Measurements from ENCODE around the gene SORBS2.

DNA sequence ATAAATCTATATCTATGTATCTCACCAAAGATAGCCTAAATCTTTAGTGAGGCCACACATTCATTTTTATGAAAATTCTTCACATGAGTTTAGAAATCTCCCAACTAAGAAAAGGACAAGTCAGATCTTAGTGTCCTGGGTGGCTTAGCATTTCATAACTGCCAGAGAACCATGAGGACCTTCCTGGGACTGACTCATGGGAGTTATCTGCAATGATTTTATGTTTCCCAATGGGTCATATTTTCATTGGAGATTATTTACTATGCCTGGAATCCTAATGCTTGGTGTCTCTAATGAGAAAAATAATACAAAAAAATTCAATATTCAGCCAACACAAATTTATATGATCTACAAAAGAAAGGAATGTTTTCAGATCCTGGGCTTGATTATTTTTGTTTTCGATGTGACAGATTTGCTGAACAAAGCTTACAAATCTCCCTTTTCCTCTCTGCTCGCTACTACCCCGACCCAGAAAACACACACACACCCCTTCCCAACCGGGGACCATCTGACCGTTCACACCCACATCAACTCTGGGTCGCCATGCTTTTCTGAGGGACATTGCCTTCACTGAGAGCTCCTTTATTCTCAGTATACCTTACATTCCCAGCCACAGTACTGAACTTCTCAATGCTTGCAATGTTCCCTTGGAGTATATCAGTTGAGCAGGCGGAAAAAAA lies 40.1 kb downstream of the SORBS2 start:
- TF ChIP-seq EP300 (IDR thresholded peaks at IDR 0.05; ENCODE audit: borderline replicate concordance in 1 of 2, low read depth in 2 of 2, low read length in 2 of 2) (no peak), TEAD4 (IDR thresholded peaks at IDR 0.05; ENCODE audit: low read depth, low read length) (no peak), POLR2A (IDR thresholded peaks at IDR 0.05; ENCODE audit: control extremely low read depth in 1 of 2, low read depth in 2 of 2, low read length in 2 of 2) (no peak), ZNF274 (IDR thresholded peaks at IDR 0.05; ENCODE audit: borderline replicate concordance, extremely low read depth, low read length) (no peak), TCF12 (IDR thresholded peaks at IDR 0.05; ENCODE audit: low read depth, low read length) (no peak)
- TF ChIP-seq, protein P1, sequence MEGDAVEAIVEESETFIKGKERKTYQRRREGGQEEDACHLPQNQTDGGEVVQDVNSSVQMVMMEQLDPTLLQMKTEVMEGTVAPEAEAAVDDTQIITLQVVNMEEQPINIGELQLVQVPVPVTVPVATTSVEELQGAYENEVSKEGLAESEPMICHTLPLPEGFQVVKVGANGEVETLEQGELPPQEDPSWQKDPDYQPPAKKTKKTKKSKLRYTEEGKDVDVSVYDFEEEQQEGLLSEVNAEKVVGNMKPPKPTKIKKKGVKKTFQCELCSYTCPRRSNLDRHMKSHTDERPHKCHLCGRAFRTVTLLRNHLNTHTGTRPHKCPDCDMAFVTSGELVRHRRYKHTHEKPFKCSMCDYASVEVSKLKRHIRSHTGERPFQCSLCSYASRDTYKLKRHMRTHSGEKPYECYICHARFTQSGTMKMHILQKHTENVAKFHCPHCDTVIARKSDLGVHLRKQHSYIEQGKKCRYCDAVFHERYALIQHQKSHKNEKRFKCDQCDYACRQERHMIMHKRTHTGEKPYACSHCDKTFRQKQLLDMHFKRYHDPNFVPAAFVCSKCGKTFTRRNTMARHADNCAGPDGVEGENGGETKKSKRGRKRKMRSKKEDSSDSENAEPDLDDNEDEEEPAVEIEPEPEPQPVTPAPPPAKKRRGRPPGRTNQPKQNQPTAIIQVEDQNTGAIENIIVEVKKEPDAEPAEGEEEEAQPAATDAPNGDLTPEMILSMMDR (IDR thresholded peaks at IDR 0.05; ENCODE audit: control extremely low read depth in 1 of 3, insufficient read depth in 1 of 3, low read depth in 1 of 3, low read length in 3 of 3) = no peak
- TF ChIP-seq, protein P2, sequence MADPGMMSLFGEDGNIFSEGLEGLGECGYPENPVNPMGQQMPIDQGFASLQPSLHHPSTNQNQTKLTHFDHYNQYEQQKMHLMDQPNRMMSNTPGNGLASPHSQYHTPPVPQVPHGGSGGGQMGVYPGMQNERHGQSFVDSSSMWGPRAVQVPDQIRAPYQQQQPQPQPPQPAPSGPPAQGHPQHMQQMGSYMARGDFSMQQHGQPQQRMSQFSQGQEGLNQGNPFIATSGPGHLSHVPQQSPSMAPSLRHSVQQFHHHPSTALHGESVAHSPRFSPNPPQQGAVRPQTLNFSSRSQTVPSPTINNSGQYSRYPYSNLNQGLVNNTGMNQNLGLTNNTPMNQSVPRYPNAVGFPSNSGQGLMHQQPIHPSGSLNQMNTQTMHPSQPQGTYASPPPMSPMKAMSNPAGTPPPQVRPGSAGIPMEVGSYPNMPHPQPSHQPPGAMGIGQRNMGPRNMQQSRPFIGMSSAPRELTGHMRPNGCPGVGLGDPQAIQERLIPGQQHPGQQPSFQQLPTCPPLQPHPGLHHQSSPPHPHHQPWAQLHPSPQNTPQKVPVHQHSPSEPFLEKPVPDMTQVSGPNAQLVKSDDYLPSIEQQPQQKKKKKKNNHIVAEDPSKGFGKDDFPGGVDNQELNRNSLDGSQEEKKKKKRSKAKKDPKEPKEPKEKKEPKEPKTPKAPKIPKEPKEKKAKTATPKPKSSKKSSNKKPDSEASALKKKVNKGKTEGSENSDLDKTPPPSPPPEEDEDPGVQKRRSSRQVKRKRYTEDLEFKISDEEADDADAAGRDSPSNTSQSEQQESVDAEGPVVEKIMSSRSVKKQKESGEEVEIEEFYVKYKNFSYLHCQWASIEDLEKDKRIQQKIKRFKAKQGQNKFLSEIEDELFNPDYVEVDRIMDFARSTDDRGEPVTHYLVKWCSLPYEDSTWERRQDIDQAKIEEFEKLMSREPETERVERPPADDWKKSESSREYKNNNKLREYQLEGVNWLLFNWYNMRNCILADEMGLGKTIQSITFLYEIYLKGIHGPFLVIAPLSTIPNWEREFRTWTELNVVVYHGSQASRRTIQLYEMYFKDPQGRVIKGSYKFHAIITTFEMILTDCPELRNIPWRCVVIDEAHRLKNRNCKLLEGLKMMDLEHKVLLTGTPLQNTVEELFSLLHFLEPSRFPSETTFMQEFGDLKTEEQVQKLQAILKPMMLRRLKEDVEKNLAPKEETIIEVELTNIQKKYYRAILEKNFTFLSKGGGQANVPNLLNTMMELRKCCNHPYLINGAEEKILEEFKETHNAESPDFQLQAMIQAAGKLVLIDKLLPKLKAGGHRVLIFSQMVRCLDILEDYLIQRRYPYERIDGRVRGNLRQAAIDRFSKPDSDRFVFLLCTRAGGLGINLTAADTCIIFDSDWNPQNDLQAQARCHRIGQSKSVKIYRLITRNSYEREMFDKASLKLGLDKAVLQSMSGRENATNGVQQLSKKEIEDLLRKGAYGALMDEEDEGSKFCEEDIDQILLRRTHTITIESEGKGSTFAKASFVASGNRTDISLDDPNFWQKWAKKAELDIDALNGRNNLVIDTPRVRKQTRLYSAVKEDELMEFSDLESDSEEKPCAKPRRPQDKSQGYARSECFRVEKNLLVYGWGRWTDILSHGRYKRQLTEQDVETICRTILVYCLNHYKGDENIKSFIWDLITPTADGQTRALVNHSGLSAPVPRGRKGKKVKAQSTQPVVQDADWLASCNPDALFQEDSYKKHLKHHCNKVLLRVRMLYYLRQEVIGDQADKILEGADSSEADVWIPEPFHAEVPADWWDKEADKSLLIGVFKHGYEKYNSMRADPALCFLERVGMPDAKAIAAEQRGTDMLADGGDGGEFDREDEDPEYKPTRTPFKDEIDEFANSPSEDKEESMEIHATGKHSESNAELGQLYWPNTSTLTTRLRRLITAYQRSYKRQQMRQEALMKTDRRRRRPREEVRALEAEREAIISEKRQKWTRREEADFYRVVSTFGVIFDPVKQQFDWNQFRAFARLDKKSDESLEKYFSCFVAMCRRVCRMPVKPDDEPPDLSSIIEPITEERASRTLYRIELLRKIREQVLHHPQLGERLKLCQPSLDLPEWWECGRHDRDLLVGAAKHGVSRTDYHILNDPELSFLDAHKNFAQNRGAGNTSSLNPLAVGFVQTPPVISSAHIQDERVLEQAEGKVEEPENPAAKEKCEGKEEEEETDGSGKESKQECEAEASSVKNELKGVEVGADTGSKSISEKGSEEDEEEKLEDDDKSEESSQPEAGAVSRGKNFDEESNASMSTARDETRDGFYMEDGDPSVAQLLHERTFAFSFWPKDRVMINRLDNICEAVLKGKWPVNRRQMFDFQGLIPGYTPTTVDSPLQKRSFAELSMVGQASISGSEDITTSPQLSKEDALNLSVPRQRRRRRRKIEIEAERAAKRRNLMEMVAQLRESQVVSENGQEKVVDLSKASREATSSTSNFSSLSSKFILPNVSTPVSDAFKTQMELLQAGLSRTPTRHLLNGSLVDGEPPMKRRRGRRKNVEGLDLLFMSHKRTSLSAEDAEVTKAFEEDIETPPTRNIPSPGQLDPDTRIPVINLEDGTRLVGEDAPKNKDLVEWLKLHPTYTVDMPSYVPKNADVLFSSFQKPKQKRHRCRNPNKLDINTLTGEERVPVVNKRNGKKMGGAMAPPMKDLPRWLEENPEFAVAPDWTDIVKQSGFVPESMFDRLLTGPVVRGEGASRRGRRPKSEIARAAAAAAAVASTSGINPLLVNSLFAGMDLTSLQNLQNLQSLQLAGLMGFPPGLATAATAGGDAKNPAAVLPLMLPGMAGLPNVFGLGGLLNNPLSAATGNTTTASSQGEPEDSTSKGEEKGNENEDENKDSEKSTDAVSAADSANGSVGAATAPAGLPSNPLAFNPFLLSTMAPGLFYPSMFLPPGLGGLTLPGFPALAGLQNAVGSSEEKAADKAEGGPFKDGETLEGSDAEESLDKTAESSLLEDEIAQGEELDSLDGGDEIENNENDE (IDR thresholded peaks at IDR 0.05; ENCODE audit: insufficient replicate concordance, low read length) = no peak
- TF ChIP-seq, protein P3, sequence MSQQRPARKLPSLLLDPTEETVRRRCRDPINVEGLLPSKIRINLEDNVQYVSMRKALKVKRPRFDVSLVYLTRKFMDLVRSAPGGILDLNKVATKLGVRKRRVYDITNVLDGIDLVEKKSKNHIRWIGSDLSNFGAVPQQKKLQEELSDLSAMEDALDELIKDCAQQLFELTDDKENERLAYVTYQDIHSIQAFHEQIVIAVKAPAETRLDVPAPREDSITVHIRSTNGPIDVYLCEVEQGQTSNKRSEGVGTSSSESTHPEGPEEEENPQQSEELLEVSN (IDR thresholded peaks at IDR 0.05) = no peak
